Measurements from ENCODE around the gene PCNX3.
A peak's percentile ranks its signal among the peaks of the same experiment; 100 is the strongest.

Gene PCNX3

DNA sequence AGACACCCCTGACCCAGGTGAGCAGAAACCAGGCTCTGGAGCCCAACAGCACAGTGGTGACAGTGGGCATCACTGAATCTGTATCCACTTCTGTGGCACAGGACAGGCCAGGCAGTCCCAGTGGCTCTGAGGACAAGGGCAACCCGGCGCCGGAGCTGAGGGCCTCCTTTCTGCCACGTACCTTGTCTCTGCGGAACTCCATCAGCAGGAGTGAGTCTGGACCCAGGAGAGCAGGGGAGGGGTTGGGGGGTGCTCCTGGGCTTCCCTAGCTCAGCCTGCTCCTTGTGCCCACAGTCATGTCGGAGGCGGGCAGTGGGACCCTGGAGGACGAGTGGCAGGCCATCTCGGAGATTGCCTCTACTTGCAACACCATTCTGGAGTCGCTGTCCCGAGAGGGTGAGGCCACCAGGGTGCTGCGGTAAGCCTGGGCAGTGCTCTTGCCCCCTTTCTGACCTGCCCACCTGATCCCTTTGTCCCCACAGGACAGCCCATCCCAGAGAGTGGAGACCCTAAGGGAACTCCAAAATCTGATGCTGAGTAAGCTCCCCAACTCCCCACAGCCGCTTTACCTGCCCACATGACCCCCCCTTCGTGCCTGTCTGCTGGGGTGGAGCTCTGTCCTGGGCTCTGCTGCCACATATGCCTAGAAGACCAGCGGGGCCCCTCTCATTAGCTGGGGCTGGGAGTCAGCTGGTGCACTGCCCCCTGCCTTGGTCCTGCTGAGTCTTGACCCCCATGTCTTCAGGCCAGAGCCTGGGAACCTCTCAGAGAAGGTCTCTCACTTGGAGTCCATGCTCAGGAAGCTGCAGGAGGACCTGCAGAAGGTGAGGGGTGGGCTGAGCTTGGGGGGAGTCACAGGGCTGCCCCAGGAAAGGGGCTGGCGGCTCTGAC lies 34.3 kb downstream of the PCNX3 start:
- TF ChIP-seq, protein P1, sequence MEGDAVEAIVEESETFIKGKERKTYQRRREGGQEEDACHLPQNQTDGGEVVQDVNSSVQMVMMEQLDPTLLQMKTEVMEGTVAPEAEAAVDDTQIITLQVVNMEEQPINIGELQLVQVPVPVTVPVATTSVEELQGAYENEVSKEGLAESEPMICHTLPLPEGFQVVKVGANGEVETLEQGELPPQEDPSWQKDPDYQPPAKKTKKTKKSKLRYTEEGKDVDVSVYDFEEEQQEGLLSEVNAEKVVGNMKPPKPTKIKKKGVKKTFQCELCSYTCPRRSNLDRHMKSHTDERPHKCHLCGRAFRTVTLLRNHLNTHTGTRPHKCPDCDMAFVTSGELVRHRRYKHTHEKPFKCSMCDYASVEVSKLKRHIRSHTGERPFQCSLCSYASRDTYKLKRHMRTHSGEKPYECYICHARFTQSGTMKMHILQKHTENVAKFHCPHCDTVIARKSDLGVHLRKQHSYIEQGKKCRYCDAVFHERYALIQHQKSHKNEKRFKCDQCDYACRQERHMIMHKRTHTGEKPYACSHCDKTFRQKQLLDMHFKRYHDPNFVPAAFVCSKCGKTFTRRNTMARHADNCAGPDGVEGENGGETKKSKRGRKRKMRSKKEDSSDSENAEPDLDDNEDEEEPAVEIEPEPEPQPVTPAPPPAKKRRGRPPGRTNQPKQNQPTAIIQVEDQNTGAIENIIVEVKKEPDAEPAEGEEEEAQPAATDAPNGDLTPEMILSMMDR (conservative IDR thresholded peaks at IDR 0.05), result no peak
- peak overlapping the region; percentile 99 for H3K27ac ChIP-seq

DNA sequence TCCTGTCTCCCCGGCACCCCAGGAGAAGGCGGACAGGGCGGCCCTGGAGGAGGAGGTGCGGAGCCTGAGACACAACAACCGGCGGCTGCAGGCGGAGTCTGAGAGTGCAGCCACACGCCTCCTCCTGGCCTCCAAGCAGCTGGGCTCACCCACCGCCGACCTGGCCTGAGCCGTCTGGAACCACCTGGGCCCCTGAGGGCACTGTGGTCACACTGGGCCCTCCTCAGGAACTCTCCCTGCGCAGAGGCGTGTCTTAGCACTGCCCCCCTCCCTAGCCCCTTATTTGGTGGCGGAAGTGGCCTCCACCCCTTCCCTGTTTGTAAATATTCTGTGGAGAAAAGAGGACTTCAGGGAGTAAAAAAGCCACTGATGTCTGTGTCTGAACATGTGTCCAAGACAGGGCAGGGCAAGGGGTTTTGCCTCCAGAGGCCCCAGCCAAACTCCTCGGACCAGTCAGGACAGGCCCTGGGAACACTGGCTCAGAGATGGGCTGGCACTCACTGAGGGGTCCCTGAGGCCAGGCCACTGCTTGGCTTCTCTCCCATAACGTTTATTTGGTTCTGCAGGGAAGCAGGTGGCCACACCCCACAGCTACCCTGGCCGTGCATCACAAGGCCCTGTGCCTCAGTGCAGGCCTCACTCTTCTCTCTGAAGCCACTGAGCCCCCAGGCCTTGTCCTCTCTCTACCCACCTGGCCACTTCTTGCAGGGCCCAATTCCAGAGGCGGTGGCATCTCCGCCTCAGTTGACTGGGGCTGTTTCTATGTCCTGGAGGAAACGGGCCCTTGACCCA lies 35.2 kb downstream of the PCNX3 start:
- H3K27ac ChIP-seq, result peak overlapping the region; percentile 99
- TF ChIP-seq, protein P1 (conservative IDR thresholded peaks at IDR 0.05), result no peak

- TF ChIP-seq, protein P1 (conservative IDR thresholded peaks at IDR 0.05), result no peak
- peak overlapping the region; percentile 99 for H3K27ac ChIP-seq
Observed at GRCh38 chr11:65651339-65651588, 35.7 kb downstream of the PCNX3 start.

DNA sequence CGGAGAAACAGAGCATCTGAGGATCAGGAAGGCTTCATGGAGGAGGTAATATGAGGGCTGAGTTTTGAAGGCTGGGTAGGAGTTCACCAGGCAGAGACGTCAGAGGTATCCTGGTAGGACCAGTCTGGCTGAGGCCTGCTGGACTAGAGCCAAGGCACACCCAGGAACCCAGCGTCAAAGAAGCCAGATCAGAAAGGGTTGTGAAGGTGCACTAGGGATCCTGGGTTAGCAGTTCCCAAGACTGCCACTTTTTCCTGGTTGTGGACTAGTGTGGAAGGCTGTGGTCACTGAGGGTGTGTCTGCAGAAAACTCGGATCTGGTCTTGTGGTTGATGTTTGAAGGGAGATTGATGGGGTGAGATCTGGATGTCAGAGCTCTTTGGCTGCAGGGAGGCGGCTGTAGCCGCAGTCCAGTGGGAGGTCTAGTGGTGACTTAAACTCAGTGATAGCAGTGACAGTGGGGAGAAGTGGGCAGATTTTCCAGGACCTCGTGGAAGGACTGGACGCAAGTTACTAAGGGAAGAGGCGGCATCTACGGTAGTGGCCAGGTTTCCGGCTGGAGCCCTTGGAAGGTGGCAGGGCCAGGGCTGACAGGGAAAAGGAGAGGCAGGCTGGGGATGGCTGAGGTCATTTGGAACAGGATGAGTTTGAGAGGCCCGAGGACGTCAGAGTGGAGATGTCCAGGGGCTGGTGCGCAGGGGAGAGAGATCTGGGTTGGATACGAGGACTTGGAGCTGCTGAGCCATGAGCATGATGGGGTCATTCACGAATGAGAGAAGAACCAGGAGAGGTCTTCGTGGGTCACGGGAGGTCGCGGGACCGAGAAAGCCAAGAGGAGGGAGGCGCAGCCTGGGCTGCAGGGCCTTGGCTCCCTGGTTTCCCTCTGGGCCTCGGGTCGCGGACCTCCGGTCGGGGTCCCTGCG lies 36.3 kb downstream of the PCNX3 start:
- TF ChIP-seq, protein P1 (conservative IDR thresholded peaks at IDR 0.05), result no peak
- peak overlapping the region; percentile 99 for H3K27ac ChIP-seq

GRCh38 chr11:65652511-65653228 lies 37.1 kb downstream of the PCNX3 start:
- TF ChIP-seq, protein P1 (conservative IDR thresholded peaks at IDR 0.05), result peak; percentile 21
- H3K27ac ChIP-seq, result peak overlapping the region; percentile 99

- TF ChIP-seq, protein P1 (conservative IDR thresholded peaks at IDR 0.05), result no peak
- peak overlapping the region; percentile 99 for H3K27ac ChIP-seq
Observed at GRCh38 chr11:65653229-65654225, 38.0 kb downstream of the PCNX3 start.

All from VCaP (cell line).